Keratinocyte (primary cell): Measurements from ENCODE around the gene SLPI. TPM values are rescaled to one million over a fixed set of nuclear protein-coding genes. Genes with fewer than 3 reads are reported as not detected.

Source experiments
- DNase-seq: peaks from one replicate; pipeline ENCODE4 v3.0.0-alpha.2; 2011; ENCODE audit warnings: low read depth, missing footprints, low spot score
- FAIRE-seq: peaks from 2 replicates; lab custom pipeline; 2011; peaks lifted over from hg19 to GRCh38; lab: Jason Lieb, UNC
- H2AFZ ChIP-seq: 2 replicates; pipeline ENCODE4 v1.6.0; 2012; ENCODE audit warnings: low read length, control low read depth, inconsistent platforms; ENCODE audit not compliant: control insufficient read depth
- H3K27ac ChIP-seq: 2 replicates; pipeline ENCODE4 v1.5.1; 2011; ENCODE audit warnings: low read length; ENCODE audit not compliant: control insufficient read depth, insufficient read depth
- H3K27me3 ChIP-seq: 3 replicates; pipeline ENCODE4 v1.6.0; 2011; ENCODE audit warnings: low read length; ENCODE audit not compliant: control insufficient read depth, insufficient read depth; ENCODE audit errors: extremely low read depth
- H3K36me3 ChIP-seq, 2 experiments: 2 replicates in 1 of 2; 3 replicates in 1 of 2; pipeline ENCODE4 v1.5.1; 2011; ENCODE audit warnings: low read length in 2 of 2, mild to moderate bottlenecking in 1 of 2; ENCODE audit not compliant: control insufficient read depth in 2 of 2, insufficient read depth in 2 of 2; ENCODE audit errors: extremely low read depth in 1 of 2
- H3K4me1 ChIP-seq: 3 replicates; pipeline ENCODE4 v1.5.1; 2011; ENCODE audit warnings: low read length; ENCODE audit not compliant: control insufficient read depth, insufficient read depth; ENCODE audit errors: extremely low read depth
- H3K4me2 ChIP-seq: 3 replicates; pipeline ENCODE4 v1.6.0; 2011; ENCODE audit warnings: low read depth, low read length; ENCODE audit not compliant: control insufficient read depth, insufficient read depth; ENCODE audit errors: extremely low read depth
- H3K4me3 ChIP-seq, 3 experiments: fragments of 200-600 bp in 1 of 3; sonication (generic) in 1 of 3; 2 replicates in 2 of 3; 3 replicates in 1 of 3; pipeline ENCODE4 v1.5.1; 2011 to 2016; ENCODE audit warnings: low read length in 3 of 3, mild to moderate bottlenecking in 3 of 3, control low read depth in 2 of 3, inconsistent platforms in 1 of 3, low read depth in 1 of 3, mixed read lengths in 1 of 3, mixed run types in 1 of 3, moderate library complexity in 1 of 3; ENCODE audit not compliant: control insufficient read depth in 2 of 3, insufficient read depth in 2 of 3; ENCODE audit errors: extremely low read depth in 1 of 3
- H3K79me2 ChIP-seq: 2 replicates; pipeline ENCODE4 v1.6.0; 2012; ENCODE audit warnings: low read length; ENCODE audit not compliant: control insufficient read depth, insufficient read depth
- H3K9ac ChIP-seq: 3 replicates; pipeline ENCODE4 v1.6.0; 2011; ENCODE audit warnings: low read length; ENCODE audit not compliant: control insufficient read depth, insufficient read depth; ENCODE audit errors: extremely low read depth
- H3K9me1 ChIP-seq: 3 replicates; pipeline ENCODE4 v1.6.0; 2011; ENCODE audit warnings: low read length; ENCODE audit not compliant: control insufficient read depth, insufficient read depth; ENCODE audit errors: extremely low read depth
- H3K9me3 ChIP-seq: 2 replicates; pipeline ENCODE4 v1.5.1; 2012; ENCODE audit warnings: low read depth, low read length; ENCODE audit not compliant: control insufficient read depth
- H4K20me1 ChIP-seq: 3 replicates; pipeline ENCODE4 v1.6.0; 2011; ENCODE audit warnings: low read length; ENCODE audit not compliant: control insufficient read depth, insufficient read depth; ENCODE audit errors: extremely low read depth
- CTCF ChIP-seq, 3 experiments: IDR thresholded peaks in 1 of 3; conservative IDR thresholded peaks in 1 of 3; optimal IDR thresholded peaks in 1 of 3; 2 replicates in 2 of 3; 3 replicates in 1 of 3; pipeline versions ENCODE3 to v1.5.1; 2011; ENCODE audit warnings: low read length in 3 of 3, mild to moderate bottlenecking in 3 of 3, moderate library complexity in 2 of 3, control low read depth in 1 of 3, inconsistent platforms in 1 of 3; ENCODE audit not compliant: insufficient read depth in 2 of 3; ENCODE audit errors: extremely low read depth in 1 of 3
- EZH2 ChIP-seq: IDR thresholded peaks from one replicate; pipeline ENCODE4 v1.6.1; 2012; ENCODE audit warnings: inconsistent platforms, mild to moderate bottlenecking, low read length, moderate library complexity
- dilution Hi-C: fragments of 300-500 bp; cut with MboI; formaldehyde crosslinking; loops from one replicate; pipeline ENCODE4 v1.7.0; 2020; ENCODE audit warnings: low sequenced_read_pairs; ENCODE audit not compliant: extremely low pct_ligation_motif_present
- polyA plus RNA-seq, 5 experiments: library from polyadenylated mRNA; depleted of rRNA in 3 of 5; stranded (reverse) in 3 of 5; stranded (forward) in 1 of 5; unstranded in 1 of 5; fragments of >200 nt; gene quantifications; 1 replicate in 1 of 5; 2 replicates in 3 of 5; 3 replicates in 1 of 5; pipeline versions ENCODE4 v1.2.1 to v1.2.3, GENCODE V29; 2011 to 2012; ENCODE audit warnings: missing spikeins in 2 of 5, low read depth in 1 of 5, low replicate concordance in 1 of 5

SLPI gene
- polyA plus RNA-seq, 1 donor (not counting 4 experiments of a cell fraction or from before 2014, with no cell fraction given): 262 TPM

GRCh38 chr20:45288376-45288775 lies 34.0 kb upstream of the SLPI start:
- Histone ChIP-seq H4K20me1 (no peaks in the 10 kb centered on the region), H3K27ac (no peak overlapping the region), H3K9ac (no peak overlapping the region), H3K79me2 (no peaks in the 10 kb centered on the region), H3K4me1 (peaks cover 7% of the 10 kb centered on the region), H2AFZ (no peak overlapping the region), H3K9me3 (no peaks in the 10 kb centered on the region), H3K4me2 (no peak overlapping the region), H3K4me3 (no peak overlapping the region), H3K27me3 (peaks cover 15% of the 10 kb centered on the region), H3K36me3 (no peaks in the 10 kb centered on the region), H3K9me1 (no peaks in the 10 kb centered on the region)
- no peak for TF ChIP-seq EZH2
- no peak for TF ChIP-seq CTCF (optimal IDR thresholded peaks at IDR 0.05 in 1 of 3, IDR thresholded peaks at IDR 0.05 in 1 of 3, conservative IDR thresholded peaks at IDR 0.05 in 1 of 3; ENCODE audit: extremely low read depth in 1 of 3, insufficient read depth in 2 of 3, low read length in 3 of 3)
- no peak for FAIRE-seq
- dilution Hi-C loops: no loop called here
- no peak for DNase-seq

DNA sequence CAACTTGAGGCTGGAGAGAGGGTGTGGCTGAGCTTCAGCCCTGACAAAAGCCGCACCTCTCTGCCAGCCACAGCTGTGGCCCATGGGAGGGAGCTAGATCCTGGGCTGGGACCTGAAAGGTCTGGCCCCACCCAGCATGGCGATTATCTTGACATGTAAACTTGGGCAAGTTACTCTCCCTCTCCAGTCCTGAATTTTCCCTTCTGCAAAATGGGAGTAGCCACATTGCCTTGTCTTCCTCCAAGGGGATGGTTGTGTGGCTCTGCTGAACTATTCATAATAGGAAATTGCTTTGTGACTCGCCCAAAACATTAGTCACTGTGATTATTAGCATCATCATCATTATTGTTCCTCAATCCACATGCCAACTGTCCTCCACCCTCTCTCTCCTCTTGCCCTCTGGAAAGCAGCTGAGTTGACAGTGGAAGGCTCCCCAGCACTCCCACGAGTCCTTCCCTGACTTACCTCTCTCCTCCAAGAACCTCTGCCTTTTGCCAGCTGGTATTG lies 29.2 kb upstream of the SLPI start:
- no peak for TF ChIP-seq CTCF (optimal IDR thresholded peaks at IDR 0.05 in 1 of 3, IDR thresholded peaks at IDR 0.05 in 1 of 3, conservative IDR thresholded peaks at IDR 0.05 in 1 of 3; ENCODE audit: extremely low read depth in 1 of 3, insufficient read depth in 2 of 3, low read length in 3 of 3)
- no peak for TF ChIP-seq EZH2
- no peak overlapping the region for H3K4me3 ChIP-seq
- peaks cover 7% of the 10 kb centered on the region for H3K4me1 ChIP-seq
- H3K27me3 ChIP-seq: peaks cover 8% of the 10 kb centered on the region
- no peaks in the 10 kb centered on the region for H3K9me1 ChIP-seq
- no peak overlapping the region for H3K4me2 ChIP-seq
- H2AFZ ChIP-seq: no peak overlapping the region
- FAIRE-seq (no peak), DNase-seq (no peak)
- no peak overlapping the region for H3K27ac ChIP-seq
- dilution Hi-C loops: no loop called here
- no peak overlapping the region for H3K9ac ChIP-seq
- H3K79me2 ChIP-seq: no peaks in the 10 kb centered on the region
- H3K36me3 ChIP-seq: no peaks in the 10 kb centered on the region
- H3K9me3 ChIP-seq: no peaks in the 10 kb centered on the region
- H4K20me1 ChIP-seq: no peaks in the 10 kb centered on the region
